ENCODE results near the gene RXFP1.

The RXFP1 gene

GRCh38 chr4:158664806-158665205 is 143.1 kb downstream of the RXFP1 start:
- TF ChIP-seq, protein P1, sequence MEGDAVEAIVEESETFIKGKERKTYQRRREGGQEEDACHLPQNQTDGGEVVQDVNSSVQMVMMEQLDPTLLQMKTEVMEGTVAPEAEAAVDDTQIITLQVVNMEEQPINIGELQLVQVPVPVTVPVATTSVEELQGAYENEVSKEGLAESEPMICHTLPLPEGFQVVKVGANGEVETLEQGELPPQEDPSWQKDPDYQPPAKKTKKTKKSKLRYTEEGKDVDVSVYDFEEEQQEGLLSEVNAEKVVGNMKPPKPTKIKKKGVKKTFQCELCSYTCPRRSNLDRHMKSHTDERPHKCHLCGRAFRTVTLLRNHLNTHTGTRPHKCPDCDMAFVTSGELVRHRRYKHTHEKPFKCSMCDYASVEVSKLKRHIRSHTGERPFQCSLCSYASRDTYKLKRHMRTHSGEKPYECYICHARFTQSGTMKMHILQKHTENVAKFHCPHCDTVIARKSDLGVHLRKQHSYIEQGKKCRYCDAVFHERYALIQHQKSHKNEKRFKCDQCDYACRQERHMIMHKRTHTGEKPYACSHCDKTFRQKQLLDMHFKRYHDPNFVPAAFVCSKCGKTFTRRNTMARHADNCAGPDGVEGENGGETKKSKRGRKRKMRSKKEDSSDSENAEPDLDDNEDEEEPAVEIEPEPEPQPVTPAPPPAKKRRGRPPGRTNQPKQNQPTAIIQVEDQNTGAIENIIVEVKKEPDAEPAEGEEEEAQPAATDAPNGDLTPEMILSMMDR (IDR thresholded peaks at IDR 0.05; ENCODE audit: low read depth, low read length, missing control alignments) = no peak
- DNase-seq (ENCODE audit: extremely low read depth, low read depth) = no peak
- H3K4me3 ChIP-seq (replicated peaks; ENCODE audit: low read depth, low read length) = no peak overlapping the region

DNA sequence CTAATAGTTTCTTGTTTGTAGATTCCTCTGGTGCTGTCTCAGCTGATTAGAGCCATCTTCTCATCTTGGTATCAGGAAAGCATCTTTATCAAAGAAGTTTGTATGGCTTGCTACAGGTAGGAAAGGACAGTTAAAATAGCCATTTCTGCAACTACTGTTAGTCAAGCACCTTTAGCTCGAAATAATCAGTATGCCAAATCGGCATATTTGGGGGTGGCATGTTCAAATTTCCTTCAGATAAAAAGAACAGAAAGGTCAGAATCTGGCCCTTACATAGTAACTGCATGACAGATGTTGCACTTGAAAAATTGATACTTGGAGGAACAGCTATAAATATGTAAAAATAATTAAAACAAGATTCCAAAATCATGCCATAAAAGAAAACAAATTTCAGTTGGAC is 145.2 kb downstream of the RXFP1 start:
- DNase-seq (ENCODE audit: extremely low read depth, low read depth) = no peak
- H3K4me3 ChIP-seq (replicated peaks; ENCODE audit: low read depth, low read length) = no peak overlapping the region
- TF ChIP-seq, protein P1 (IDR thresholded peaks at IDR 0.05; ENCODE audit: low read depth, low read length, missing control alignments) = no peak

DNA sequence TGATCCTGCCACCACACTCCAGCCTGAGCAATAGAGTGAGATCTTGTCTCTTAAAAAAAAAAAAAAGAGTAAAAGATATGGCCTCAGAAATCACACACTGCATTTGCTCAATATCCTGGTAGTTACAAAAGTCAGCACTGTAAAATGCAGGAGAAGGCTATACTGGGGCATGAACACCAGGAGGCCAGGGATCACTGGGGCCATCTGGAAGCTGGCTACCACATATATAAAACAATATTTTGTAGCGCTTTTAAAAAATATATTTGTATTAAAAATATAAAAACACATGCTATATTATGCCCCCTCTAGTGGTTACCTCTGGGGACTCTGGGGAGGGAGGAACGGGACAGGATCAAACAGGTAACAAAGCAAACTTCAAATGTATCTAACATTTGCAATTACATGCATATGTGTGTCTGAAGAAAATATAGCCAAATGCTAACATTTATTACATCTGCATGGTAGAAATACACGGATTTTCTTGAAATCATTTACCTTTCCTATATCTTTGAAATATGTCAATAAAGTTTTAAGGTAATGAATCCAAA is 146.0 kb downstream of the RXFP1 start:
- DNase-seq (ENCODE audit: extremely low read depth, low read depth) = peak; percentile 3
- TF ChIP-seq, protein P1 (IDR thresholded peaks at IDR 0.05; ENCODE audit: low read depth, low read length, missing control alignments) = peak; percentile 69
- no peak overlapping the region for H3K4me3 ChIP-seq (replicated peaks; ENCODE audit: low read depth, low read length)

DNA sequence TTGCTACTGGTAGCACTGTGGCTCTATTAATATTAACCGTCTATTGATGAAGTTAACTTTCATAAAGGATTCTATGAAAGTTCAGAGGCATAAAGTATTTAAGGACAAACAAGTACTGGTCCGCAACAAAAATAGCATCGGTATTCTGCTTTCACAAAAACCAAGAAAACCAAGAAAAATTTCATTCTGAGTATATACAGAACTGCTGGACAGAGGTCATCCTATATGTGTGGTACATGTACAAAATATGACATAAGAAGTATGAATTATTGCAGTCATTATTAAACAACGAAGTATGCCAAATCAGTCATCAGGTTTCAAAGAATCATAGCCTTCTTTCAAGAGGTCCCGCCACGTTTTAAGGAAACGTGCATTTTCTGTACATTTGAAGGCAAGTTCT is 147.6 kb downstream of the RXFP1 start:
- TF ChIP-seq, protein P1 (IDR thresholded peaks at IDR 0.05; ENCODE audit: low read depth, low read length, missing control alignments) = no peak
- no peak overlapping the region for H3K4me3 ChIP-seq (replicated peaks; ENCODE audit: low read depth, low read length)
- no peak for DNase-seq (ENCODE audit: extremely low read depth, low read depth)

DNA sequence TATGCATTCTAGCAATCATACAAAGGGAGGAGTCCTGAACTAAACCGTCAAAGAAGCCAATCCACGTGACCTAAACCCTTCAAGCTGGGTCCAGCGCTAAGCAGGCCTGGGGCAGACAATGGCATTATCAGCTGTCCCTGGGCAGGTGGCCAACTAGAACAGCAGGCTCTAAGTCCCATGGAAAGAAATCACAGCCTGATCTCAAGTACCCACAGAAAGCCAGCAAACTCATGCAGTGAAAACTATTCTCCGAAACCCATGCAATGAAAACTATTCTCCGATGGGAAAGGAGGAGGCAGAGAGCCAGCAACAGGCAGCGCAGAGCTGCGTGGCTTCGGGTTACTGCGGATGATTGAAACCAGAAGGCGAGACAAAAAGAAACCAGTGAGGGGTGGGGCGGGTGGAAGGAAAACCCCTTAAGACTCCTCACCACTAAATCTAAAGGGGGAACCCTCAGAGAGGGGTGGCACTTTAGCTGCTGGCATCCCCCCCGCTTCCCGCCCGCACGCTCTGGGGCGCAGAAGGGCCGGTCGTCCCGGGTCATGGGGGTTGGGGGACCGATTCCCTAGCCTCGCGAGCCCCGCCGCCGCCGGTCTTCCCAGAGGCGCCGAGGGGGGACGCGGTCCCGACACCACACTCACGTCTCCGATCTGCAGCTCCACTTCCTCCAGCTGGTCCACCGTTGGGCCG is 149.4 kb downstream of the RXFP1 start:
- DNase-seq (ENCODE audit: extremely low read depth, low read depth) = peak; percentile 51
- TF ChIP-seq, protein P1 (IDR thresholded peaks at IDR 0.05; ENCODE audit: low read depth, low read length, missing control alignments) = no peak
- peak overlapping the region; percentile 82 for H3K4me3 ChIP-seq (replicated peaks; ENCODE audit: low read depth, low read length)

GRCh38 chr4:158671665-158671914 is 149.9 kb downstream of the RXFP1 start, which contains the start of gene C4orf46:
TSS of gene C4orf46 (minus strand) at chr4:158671887. CDS start at chr4:158671801, 86 bp downstream.
- DNase-seq (ENCODE audit: extremely low read depth, low read depth) = no peak
- TF ChIP-seq, protein P1 (IDR thresholded peaks at IDR 0.05; ENCODE audit: low read depth, low read length, missing control alignments) = no peak
- peak within 1 kb of the TSS; percentile 82 for H3K4me3 ChIP-seq (replicated peaks; ENCODE audit: low read depth, low read length)

Measured in HFF-Myc (cell line).